Measurements from ENCODE around the gene LRRC8D.
"Not testable (repeated sequence)": the region's sequence is repeated elsewhere in the genome, so short reads cannot be mapped to it uniquely, and the experiment has no call there.

The LRRC8D gene

DNA sequence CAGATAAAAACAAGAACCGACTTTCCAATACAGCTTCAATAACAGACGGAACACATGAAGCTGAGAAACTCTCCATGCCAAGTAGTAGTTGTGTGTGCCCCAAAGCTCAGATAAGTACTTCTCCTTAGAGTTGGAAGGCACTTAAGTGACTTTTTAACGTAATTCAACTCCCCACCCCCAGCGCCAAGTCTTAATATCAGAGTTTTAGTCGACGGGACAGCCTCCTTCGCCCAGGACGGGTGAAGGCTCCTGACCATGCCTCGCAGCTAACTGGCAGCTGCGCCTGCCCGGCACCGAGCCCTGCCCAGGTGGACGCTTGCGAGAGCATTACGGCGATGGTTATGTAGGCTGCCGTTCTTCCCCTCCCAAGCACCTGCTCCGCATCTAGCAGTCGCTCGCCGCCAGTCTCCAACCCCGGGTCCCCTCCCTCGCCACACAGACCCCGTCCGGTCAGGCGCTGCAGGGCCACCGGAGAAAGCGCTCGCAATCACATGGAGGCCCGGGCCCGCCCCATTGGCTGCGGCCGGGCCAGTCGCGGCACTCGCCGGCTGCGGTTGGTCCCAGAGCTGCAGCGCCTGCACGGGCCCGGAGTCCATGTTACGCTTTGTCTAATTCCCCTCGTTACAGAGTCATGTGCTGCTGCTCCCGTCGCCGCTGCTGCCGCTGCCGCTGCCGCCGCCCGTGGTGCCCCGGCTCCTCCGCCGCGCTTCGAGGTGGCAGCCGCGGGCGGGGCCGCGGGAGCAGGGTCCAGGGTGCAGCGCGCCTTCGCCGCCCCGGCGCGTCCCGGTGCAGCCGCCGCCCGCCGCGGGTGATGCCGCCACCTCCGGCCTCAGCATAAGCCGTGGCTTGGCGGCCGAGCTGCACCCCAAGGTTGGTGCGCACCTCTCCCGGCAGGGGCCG is at the start of gene LRRC8D:
LRRC8D (plus strand) TSS at position 611 of the 900 bp plus-strand sequence. CDS start 112,037 bp downstream, outside the sequence.
- no peak for DNase-seq (ENCODE audit: low read depth)

GRCh38 chr1:89771991-89772560 is 48.8 kb upstream of the LRRC8D start:
- DNase-seq (ENCODE audit: low read depth): no peak

DNA sequence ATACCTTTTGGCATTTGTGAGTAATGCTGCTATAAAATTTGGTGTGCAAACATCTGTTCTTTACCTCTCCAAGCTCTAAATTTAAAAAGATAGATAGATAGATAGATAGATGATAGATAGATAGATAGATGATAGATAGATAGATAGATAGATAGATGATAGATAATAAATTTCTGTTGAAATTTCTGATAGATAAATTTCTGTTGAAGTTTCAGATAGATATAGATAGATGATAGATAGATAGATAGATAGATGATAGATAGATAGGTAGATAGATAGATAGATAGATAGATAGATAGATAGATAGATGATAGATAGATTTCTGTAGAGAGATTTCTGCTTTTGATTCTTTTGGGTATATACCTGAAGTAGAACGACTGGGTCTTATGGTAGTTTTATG is 44.7 kb upstream of the LRRC8D start:
- DNase-seq (ENCODE audit: low read depth): not testable (repeated sequence)

DNA sequence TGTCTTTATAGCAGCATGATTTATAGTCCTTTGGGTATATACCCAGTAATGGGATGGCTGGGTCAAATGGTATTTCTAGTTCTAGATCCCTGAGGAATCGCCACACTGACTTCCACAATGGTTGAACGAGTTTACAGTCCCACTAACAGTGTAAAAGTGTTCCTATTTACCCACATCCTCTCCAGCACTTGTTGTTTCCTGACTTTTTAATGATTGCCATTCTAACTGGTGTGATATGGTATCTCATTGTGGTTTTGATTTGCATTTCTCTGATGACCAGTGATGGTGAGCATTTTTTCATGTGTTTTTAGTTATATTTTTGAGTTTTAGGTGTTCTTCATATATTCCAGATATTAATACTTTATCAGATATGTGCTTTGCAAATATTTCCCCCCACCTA is 43.6 kb upstream of the LRRC8D start:
- not testable (repeated sequence) for DNase-seq (ENCODE audit: low read depth)

DNA sequence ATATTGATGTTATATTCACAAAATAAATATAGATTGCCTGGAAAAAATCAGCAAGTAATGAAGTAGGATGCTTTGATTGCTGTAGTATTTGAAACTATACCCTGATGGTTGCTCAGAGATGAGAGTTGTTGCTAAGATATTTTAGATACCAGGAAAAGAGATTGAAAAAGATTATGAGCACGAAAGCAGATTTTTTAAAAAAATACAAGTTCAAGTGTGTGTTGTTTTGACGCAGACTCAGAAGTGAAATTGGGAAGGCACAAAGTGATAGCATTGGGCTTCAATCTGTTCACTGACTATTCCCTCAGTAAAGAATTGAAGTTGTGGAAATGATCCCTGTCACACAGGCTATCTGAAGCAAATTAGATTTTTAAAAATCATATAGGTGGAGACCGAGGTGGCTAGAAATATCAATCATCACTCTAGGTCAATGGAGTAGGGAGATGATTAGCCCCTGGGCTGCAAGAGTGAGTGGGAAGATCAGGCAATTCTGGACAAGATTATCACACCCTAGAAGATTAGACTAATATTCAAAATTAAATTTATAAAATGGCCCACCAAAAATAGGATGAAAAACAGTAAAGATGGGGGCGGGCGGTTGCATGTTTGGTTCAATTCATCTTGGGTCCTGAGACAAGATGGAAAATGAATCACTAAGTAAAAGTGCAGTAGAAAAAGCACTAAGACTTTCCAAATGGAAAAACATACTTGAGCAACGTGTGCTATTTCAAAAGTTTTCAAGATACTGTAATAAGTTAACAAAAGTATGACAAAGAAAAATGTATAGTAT is 41.5 kb upstream of the LRRC8D start:
- DNase-seq (ENCODE audit: low read depth): no peak

DNA sequence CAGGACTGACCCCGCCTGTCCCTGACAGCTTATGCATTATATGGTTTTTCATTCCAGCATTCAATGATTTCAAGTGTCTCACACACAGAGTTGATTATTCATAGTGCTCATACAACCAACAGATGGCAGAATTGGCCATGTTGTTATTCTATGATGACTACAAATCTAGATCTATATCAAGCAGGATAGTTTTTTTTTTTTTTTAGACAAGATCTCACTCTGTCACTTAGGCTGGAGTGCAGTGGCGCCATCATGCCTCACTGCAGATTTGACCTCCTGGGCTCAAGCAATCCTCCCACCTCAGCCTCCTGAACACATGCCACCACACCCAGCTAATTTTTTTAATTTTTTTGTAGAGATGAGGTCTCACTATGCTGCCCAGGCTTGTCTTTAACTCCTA is 40.1 kb upstream of the LRRC8D start:
- peak; percentile 22 for DNase-seq (ENCODE audit: low read depth)

GRCh38 chr1:89781494-89782126 is 39.2 kb upstream of the LRRC8D start:
- DNase-seq (ENCODE audit: low read depth): no peak

DNA sequence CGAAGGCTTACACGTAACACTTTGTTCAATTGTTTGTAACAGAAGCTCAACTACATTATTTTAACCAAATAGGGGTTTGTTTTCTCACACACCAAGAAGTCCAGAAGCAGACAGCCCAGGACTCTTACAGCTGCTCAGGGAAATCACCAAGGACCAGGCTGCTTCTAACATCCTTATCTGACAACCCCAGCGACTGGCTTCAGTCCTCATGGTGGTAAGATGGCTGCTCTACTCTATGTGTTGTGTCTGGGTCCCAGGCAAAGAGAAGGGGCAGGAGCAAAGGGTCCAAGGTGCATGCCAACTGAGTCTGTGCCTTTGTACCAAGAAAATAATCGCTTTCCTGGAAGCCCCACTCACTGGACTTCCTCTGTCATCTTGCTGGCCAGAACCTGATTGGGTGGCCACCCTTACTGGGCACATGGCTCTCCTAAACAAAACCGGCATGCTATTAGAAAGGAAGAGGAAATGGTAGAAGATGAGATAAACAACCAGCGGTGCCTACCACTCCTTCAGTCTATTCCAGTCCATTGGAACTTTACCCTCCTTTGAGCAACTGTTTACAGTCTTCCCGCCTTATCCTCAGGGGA is 34.1 kb upstream of the LRRC8D start:
- no peak for DNase-seq (ENCODE audit: low read depth)

- no peak for DNase-seq (ENCODE audit: low read depth)
Observed at GRCh38 chr1:89790592-89790991, 30.2 kb upstream of the LRRC8D start.

DNA sequence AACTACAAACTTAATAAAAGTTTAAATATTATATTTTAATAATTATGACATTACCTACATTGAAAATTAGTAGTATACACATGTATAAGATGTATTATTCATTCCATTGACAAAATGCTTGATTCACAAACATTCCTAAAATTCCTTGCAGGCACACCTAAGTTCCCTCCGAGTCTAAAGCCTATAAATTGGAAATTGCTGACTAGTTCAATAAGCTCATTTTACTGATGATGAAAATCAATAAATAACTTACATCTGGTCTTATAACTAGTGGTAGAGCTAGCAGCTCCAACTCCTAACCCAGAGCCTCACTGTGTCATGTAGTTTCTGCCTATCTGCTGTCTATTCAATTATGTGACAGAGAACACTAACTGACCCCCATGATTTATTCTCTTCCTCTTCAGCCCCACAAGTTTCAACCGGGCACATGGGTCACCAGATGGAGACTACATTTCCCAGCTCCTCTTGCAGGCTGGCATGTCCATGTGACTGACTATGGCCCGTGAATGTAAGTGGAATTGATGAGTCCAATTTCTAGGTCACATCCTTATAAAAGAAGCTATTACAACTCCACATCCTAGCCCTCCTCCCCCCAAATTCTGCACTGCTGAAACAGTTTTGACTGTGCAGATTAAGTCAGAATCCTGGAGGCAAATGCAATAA is 29.6 kb upstream of the LRRC8D start:
- no peak for DNase-seq (ENCODE audit: low read depth)

- peak; percentile 35 for DNase-seq (ENCODE audit: low read depth)
Observed at GRCh38 chr1:89794406-89794805, 26.4 kb upstream of the LRRC8D start.

DNA sequence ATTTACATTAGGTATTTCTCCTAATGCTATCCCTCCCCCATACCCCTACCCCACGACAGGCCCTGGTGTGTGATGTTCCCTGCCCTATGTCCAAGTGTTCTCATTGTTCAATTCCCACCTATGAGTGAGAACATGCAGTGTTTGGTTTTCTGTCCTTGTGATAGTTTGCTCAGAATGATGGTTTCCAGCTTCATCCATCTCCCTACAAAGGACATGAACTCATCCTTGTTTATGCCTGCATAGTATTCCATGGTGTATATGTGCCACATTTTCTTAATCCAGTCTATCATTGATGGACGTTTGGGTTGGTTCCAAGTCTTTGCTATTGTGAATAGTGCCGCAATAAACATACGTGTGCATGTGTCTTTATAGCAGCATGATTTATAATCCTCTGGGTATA is 25.3 kb upstream of the LRRC8D start:
- not testable (repeated sequence) for DNase-seq (ENCODE audit: low read depth)

DNA sequence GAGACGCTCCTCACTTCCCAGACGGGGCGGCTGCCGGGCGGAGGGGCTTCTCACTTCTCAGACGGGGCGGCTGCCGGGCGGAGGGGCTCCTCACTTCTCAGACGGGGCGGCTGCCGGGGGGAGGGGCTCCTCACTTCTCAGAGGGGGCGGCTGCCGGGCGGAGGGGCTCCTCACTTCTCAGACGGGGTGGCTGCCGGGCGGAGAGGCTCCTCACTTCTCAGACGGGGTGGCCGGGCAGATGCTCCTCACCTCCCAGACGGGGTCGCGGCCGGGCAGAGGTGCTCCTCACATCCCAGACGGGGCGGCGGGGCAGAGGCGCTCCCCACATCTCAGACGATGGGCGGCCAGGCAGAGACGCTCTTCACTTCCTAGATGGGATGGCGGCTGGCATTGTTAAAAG is 23.0 kb upstream of the LRRC8D start:
- DNase-seq (ENCODE audit: low read depth): not testable (repeated sequence)

DNA sequence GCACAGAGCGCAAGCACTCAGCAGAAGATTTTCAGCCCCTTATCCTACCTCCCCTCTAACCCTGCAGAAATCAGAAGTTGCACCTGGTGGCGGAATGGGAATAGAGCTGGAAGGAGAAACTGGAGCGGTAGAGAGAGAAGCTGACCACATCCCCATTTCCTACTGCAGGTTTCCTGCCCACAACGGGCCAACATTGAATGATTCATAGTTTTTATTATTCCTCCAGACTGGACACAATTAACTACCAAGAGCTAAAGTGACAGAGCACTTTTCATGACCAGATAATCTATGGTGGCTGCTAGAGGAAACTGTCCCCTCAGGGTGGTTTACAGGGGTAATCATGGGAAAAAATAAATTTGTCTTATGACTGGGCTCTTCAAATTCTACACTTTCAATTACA is 21.3 kb upstream of the LRRC8D start:
- DNase-seq (ENCODE audit: low read depth): no peak

DNA sequence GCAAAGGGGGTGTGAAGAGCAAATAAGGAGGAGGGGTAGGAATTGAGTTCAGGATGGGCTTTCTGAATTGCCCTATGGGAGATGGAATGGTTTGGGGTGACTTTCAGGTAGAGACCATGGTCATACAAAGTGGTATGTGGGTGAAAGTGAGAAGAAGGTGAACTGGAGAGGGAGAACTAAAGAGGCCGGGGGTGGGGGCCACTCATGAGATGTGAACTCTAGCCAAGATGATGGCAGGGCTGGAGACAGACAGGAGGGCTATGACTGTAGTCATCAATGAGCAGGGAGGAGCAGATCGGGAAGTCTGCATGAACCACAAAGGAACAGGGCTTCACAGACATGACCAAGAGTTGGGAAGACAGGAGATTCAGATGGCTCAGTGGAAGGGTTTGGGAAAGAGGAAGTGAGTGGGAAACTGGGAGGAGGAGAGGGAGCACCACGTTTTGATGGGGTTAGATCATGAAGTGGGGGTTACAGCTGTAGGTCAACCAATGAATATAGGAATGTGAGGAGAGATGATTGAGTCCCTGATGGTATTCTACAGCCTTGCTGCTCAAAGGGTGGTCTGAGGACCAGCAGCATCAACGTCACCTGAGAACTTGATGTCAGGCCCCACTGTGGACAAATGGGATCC is 20.7 kb upstream of the LRRC8D start:
- no peak for DNase-seq (ENCODE audit: low read depth)

DNA sequence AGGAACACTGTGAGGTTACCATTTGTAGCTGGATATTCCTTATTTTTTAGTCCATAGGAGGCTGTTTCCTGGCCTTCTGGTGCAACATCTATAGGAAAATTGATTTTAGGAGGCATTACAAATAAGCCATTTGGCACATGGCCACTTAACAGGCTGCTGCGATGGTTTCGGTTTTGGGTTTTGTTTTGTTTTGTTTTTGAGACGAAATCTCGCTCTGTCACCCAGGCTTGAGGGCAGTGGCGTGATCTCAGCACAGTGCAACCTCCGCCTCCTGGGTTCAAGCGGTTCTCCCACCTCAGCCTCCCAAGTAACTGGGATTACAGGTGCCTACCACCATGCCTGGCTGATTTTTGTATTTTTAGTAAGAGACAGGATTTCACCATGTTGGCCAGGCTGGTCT is 20.1 kb upstream of the LRRC8D start:
- DNase-seq (ENCODE audit: low read depth): no peak

GRCh38 chr1:89802051-89802450 is 18.8 kb upstream of the LRRC8D start:
- DNase-seq (ENCODE audit: low read depth): no peak

DNA sequence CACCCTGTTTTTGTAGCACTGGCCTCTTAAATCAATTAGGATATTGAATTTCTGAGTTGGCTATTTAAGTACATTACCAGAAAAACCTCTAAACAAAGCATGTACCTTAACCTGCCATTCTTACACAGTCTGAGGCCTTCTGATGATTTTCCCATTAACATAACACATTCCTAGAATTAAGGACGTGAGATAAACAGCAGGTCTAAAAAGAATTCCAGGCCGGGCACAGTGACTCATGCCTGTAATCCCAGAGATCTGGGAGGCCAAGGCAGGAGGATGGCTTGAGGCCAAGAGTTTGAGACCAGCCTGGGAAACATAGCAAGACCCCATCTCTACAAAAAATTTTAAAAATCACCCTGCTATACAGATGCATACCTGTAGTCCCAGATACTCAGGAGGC is 18.0 kb upstream of the LRRC8D start:
- no peak for DNase-seq (ENCODE audit: low read depth)

- peak; percentile 67 for DNase-seq (ENCODE audit: low read depth)
Observed at GRCh38 chr1:89804642-89805237, 16.1 kb upstream of the LRRC8D start.

- DNase-seq (ENCODE audit: low read depth): no peak
Observed at GRCh38 chr1:89806616-89807015, 14.2 kb upstream of the LRRC8D start.

Data from non-pigmented ciliary epithelial cell (primary cell).